Measurements from ENCODE around the gene PCBD1. TPM values are rescaled to one million over a fixed set of nuclear protein-coding genes. Genes with fewer than 3 reads are reported as not detected.

Gene PCBD1
- total RNA-seq (2022; extraction: Qiagen RNA extraction), result 193 to 253 TPM (median 225 TPM) in 5 replicates

DNA sequence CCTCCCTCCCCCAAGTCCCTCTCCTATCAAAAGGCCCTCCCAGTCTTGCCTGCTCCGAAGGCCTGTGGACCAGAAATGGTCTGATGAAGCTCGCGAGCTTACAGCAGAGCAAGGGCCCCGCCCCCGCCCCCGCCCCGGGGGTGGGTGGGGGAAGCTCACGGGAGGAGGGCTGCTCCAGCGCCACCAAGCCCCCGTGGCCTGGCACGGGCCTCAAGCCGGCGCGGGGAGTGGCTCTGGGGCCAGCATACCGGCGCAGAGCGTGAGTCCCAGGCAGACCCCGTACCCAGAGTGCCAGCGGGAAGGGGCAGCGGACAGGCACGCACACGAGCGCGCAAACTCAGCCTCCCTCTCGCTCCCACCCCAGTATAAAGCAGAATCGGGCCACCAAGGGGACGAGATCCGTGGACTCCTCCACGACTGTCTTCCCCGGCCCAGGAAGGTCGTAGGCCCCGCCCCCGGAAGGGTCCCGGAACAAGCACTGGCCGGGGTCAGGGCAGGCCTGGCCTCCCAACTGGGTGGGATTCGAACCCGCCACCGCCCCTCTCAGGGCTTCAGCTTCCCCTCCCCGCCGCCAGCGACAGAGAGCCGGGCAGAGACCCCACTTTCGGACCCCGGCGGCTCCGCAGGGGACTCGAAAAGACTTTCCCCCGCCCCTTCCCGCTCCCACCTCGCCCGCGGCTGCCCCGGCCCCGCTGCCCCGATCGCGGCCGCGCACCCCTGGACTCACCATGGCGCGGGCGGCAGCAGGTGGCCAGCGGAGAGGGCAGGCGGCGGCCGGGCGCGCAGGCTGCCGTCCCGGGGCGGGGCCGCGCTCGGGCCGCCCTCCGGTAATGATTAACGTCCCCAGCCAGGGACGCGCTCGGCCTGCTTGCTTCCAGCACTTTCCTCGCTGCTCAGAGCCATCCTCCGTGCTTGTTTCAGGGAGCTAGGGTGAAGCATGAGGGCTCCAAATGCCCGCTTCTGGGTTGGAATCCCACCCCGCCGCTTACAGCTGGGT is at the start of gene PCBD1:
Gene PCBD1, minus strand, starts transcription at position 762 of the 997 bp plus-strand sequence. Its CDS starts 32 bp downstream, at position 730.

Other genes with a start within 250 kb of the PCBD1 start
- 0.05 to 0.16 TPM (median 0.09 TPM) in 5 replicates for gene ADAMTS14, start 216.1 kb downstream of the PCBD1 start, total RNA-seq (2022; extraction: Qiagen RNA extraction)
- gene TBATA, start 103.2 kb downstream of the PCBD1 start, total RNA-seq (2022; extraction: Qiagen RNA extraction), result not detected in 5 replicates
- gene SGPL1, start 72.6 kb downstream of the PCBD1 start, total RNA-seq (2022; extraction: Qiagen RNA extraction), result 26.1 to 32.5 TPM (median 27.9 TPM) in 5 replicates

Measured in A549 treated with Mapracorat at 1 μM for 4 hours (cell line).